Brain microvascular endothelial cell (primary cell): ENCODE measurements around the gene GFI1B.

Experiments used
- DNase-seq: peaks from one replicate; pipeline ENCODE4 v3.0.0-alpha.2; 2020
- H3K27ac ChIP-seq: fragments of 250-450 bp; sonication (Bioruptor Pico); 2 replicates; pipeline ENCODE4 v1.5.1; 2020; ENCODE audit warnings: mild to moderate bottlenecking, moderate library complexity
- H3K27me3 ChIP-seq: fragments of 250-450 bp; sonication (Bioruptor Pico); replicated peaks from 2 replicates; pipeline ENCODE4 v1.5.1; 2020; ENCODE audit warnings: mild to moderate bottlenecking
- H3K36me3 ChIP-seq: fragments of 250-450 bp; sonication (Bioruptor Pico); replicated peaks from 2 replicates; pipeline ENCODE4 v1.5.1; 2020; ENCODE audit warnings: mild to moderate bottlenecking
- H3K4me3 ChIP-seq: 2 replicates; pipeline ENCODE4 v1.5.1; 2011; ENCODE audit warnings: low read depth, mild to moderate bottlenecking, control low read depth, low read length, moderate library complexity
- CTCF ChIP-seq: IDR thresholded peaks from 2 replicates; pipeline ENCODE4 v1.5.1; 2011; ENCODE audit warnings: low read depth, mild to moderate bottlenecking, moderate library complexity, low read length, control low read depth, inconsistent platforms; ENCODE audit errors: missing control alignments
- in situ Hi-C: cut with HindIII; loops from 2 replicates; pipeline ENCODE4 v1.10.0; 2017; ENCODE audit warnings: low sequenced_read_pairs, low pct_ligation_motif_present

Gene GFI1B

GRCh38 chr9:132942541-132943182 lies 35.8 kb upstream of the GFI1B start:
- Histone ChIP-seq H3K36me3 (peaks cover 3% of the 10 kb centered on the region), H3K4me3 (no peak overlapping the region), H3K27ac (no peak overlapping the region), H3K27me3 (no peaks in the 10 kb centered on the region)
- DNase-seq: no peak
- no peak for TF ChIP-seq CTCF
- in situ Hi-C loops: no loop called here

- H3K27ac ChIP-seq: peak overlapping the region; percentile 100
- DNase-seq: no peak
- in situ Hi-C loops: no loop called here
- H3K27me3 ChIP-seq: no peaks in the 10 kb centered on the region
- peaks cover 3% of the 10 kb centered on the region for H3K36me3 ChIP-seq
- H3K4me3 ChIP-seq: peak overlapping the region; percentile 95
- no peak for TF ChIP-seq CTCF
Observed at GRCh38 chr9:132943651-132944293, 34.7 kb upstream of the GFI1B start.

- DNase-seq: peak; percentile 96
- H3K27ac ChIP-seq: peak within 1 kb of the TSS; percentile 100
- in situ Hi-C loops: no loop called here
- H3K4me3 ChIP-seq: peak within 1 kb of the TSS; percentile 95
- peaks cover 3% of the 10 kb centered on the region for H3K36me3 ChIP-seq
- no peak for TF ChIP-seq CTCF
- H3K27me3 ChIP-seq: no peaks in the 10 kb centered on the region
Observed at GRCh38 chr9:132944294-132945185, 34.0 kb upstream of the GFI1B start, which contains the start of gene TSC1. TSS of gene TSC1 (minus strand) at chr9:132944616. CDS start at chr9:132928872, 15,744 bp downstream.

GRCh38 chr9:132945186-132946130 lies 33.0 kb upstream of the GFI1B start:
- no peaks in the 10 kb centered on the region for H3K27me3 ChIP-seq
- peak overlapping the region; percentile 71 for H3K4me3 ChIP-seq
- peak overlapping the region; percentile 100 for H3K27ac ChIP-seq
- DNase-seq: no peak
- in situ Hi-C loops: no loop called here
- peaks cover 3% of the 10 kb centered on the region for H3K36me3 ChIP-seq
- TF ChIP-seq CTCF: no peak

- Histone ChIP-seq H3K4me3 (no peak overlapping the region), H3K27me3 (no peaks in the 10 kb centered on the region), H3K27ac (no peak overlapping the region), H3K36me3 (peaks cover 3% of the 10 kb centered on the region)
- no peak for TF ChIP-seq CTCF
- in situ Hi-C loops: no loop called here
- no peak for DNase-seq
Observed at GRCh38 chr9:132946211-132946610, 32.3 kb upstream of the GFI1B start.
